Lower leg skin (tissue), 4 donors: ENCODE data around the gene VIL1. TPM values are rescaled to one million over a fixed set of nuclear protein-coding genes. Genes with fewer than 3 reads are reported as not detected.

ENCODE experiments used
- DNase-seq, 2 donors: peaks; one replicate each; pipeline ENCODE4 v3.0.0-alpha.2; 2019; ENCODE audit warnings: low spot score in 2 of 2
- H3K4me3 ChIP-seq: fragments of 200-600 bp; sonication (generic); 2 replicates; pipeline ENCODE4 v1.5.1; 2017; ENCODE audit warnings: mild to moderate bottlenecking, low read depth; ENCODE audit not compliant: poor library complexity, severe bottlenecking
- CTCF ChIP-seq, 3 donors: fragments of 450-650 bp; IDR thresholded peaks; one replicate each; pipeline ENCODE4 v1.5.1; 2016; ENCODE audit warnings: antibody characterized with exemption in 3 of 3, mild to moderate bottlenecking in 3 of 3, moderate library complexity in 2 of 3
- POLR2A ChIP-seq, 2 donors: fragments of 450-650 bp; IDR thresholded peaks; one replicate each; pipeline ENCODE4 v1.6.1; 2016 to 2017; ENCODE audit warnings: antibody characterized with exemption in 2 of 2, mild to moderate bottlenecking in 1 of 2, moderate library complexity in 1 of 2
- WGBS, 2 donors: methylation state at CpG; one replicate each; pipeline ENCODE4 v1.1.5; 2018; 5-methylcytosine and 5-hydroxymethylcytosine counted together
- intact Hi-C: fragments of 100-400 bp; cut with DNase I; formaldehyde crosslinking; loops from one replicate; pipeline ENCODE4 v1.15.0; 2023; ENCODE audit warnings: low total_unique reads
- total RNA-seq, 4 donors: library from RNA; depleted of rRNA; stranded (reverse); fragments of >200 nt; gene quantifications; one replicate each; pipeline ENCODE4 v1.1.0, GENCODE V29; 2016

VIL1 gene
- total RNA-seq, 4 donors from 2014 or later = 0.84 to 0.98 TPM; not detected in 2

GRCh38 chr2:218386505-218387368, 32.2 kb upstream of the VIL1 start:
- no peak for DNase-seq
- intact Hi-C loops = no loop called here
- no peak overlapping the region for H3K4me3 ChIP-seq
- TF ChIP-seq CTCF (IDR thresholded peaks at IDR 0.05) = no peak
- no peak for TF ChIP-seq POLR2A (IDR thresholded peaks at IDR 0.05)
- 75 to 78% methylated on average over 23 of the region's 23 CpGs for WGBS, 2 donors

- no peak overlapping the region for H3K4me3 ChIP-seq
- 11 to 25% methylated on average over 32 to 38 of the region's 38 CpGs for WGBS, 2 donors
- TF ChIP-seq POLR2A (IDR thresholded peaks at IDR 0.05) = no peak
- no peak for TF ChIP-seq CTCF (IDR thresholded peaks at IDR 0.05)
- intact Hi-C loops = no loop called here
- DNase-seq = no peak
Observed at GRCh38 chr2:218387369-218388194, 31.3 kb upstream of the VIL1 start.

- DNase-seq = no peak
- H3K4me3 ChIP-seq = no peak overlapping the region
- WGBS, 2 donors = 95 to 97% methylated on average over 17 of the region's 17 CpGs
- intact Hi-C loops = loop anchor here (10.0 kb wide), 1 partner anchor 115 kb away; the partner anchor contains the start of genes AAMP and PNKD
- no peak for TF ChIP-seq POLR2A (IDR thresholded peaks at IDR 0.05)
- no peak for TF ChIP-seq CTCF (IDR thresholded peaks at IDR 0.05)
Observed at GRCh38 chr2:218389333-218390150, 29.4 kb upstream of the VIL1 start.

- intact Hi-C loops = loop anchor here (10.0 kb wide), 1 partner anchor 116 kb away; the partner anchor contains the start of genes AAMP and PNKD
- no peak for DNase-seq
- TF ChIP-seq POLR2A (IDR thresholded peaks at IDR 0.05) = no peak
- no peak for TF ChIP-seq CTCF (IDR thresholded peaks at IDR 0.05)
- 85 to 93% methylated on average over 21 to 23 of the region's 23 CpGs for WGBS, 2 donors
- no peak overlapping the region for H3K4me3 ChIP-seq
Observed at GRCh38 chr2:218391202-218391601, 27.7 kb upstream of the VIL1 start.

- intact Hi-C loops = loop anchor here (10.0 kb wide), 1 partner anchor 118 kb away; the partner anchor contains the start of genes AAMP and PNKD
- no peak overlapping the region for H3K4me3 ChIP-seq
- no peak for DNase-seq
- TF ChIP-seq POLR2A (IDR thresholded peaks at IDR 0.05) (no peak), CTCF (IDR thresholded peaks at IDR 0.05) (no peak)
- 90 to 92% methylated on average over 5 of the region's 5 CpGs for WGBS, 2 donors
Observed at GRCh38 chr2:218392459-218392858, 26.5 kb upstream of the VIL1 start.
